ENCODE results near the gene DUSP22. TPM values are rescaled to one million over a fixed set of nuclear protein-coding genes. Genes with fewer than 3 reads are reported as not detected.

The DUSP22 gene
- total RNA-seq, 1 donor from 2014 or later = 23.7 TPM

- DNase-seq = no peak
Observed at GRCh38 chr6:381742-382461, 89.6 kb downstream of the DUSP22 start.

GRCh38 chr6:382883-383810 lies 90.9 kb downstream of the DUSP22 start:
- no peak for DNase-seq

DNA sequence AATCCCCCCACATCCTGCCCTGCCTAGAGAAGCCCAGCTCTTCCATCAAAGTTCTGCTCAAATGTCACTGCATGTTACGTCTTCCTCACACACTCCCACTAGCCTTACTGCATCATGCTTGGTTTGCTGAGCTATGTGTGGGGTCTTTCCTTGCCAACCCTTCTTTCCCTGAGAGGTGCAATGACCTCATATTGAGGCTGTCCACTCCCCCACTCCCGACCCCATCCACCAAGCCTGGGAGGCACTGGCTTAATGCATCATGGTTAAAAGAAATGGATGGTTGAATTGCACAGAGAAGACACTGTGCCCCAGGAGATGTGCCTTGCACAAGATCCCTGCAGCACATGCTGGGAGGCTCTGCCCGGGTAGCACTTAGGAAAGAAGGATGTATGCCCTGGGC lies 91.6 kb downstream of the DUSP22 start:
- DNase-seq = no peak

DNA sequence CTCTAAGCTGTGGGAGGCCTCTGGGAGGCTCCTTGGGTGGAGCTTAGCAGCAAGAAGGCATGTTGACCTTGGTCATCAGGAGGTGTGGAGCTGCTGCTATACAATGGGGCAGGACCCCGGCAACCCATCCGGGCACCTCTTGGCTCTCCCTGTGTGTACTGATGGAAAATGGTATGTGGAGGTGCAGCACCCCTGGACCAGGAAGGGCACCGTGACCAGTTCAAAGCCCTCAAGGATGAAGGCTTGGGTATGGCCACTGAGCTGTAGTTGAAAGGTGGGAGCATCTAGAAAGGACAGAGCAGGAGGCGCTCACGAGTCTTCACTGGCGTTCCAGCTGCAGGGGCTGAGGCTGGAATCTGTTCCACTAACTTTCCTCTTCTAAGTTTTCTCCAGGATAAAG lies 92.6 kb downstream of the DUSP22 start:
- no peak for DNase-seq

DNA sequence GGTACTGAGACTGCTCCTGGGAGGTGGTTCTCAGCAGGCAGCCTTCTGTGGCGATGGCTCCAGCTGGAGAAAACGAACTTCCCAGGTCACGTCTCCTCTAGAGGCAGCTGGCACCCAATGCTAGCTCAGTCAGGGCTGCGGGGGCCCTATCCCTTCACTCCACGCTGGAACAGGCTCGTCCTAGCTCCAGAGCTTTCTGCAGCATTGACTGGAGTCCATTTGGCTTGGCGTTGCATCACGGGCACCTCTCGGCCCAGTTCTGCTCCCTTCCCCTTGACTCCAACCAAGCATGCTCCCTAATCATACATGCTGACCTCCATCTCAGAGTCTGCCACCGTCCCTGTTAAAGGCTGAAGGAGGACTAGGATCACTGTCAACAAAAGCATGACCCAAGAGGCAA lies 93.3 kb downstream of the DUSP22 start:
- no peak for DNase-seq

GRCh38 chr6:386688-387266 lies 94.5 kb downstream of the DUSP22 start:
- DNase-seq = no peak

- no peak for DNase-seq
Observed at GRCh38 chr6:387293-387741, 95.0 kb downstream of the DUSP22 start.

DNA sequence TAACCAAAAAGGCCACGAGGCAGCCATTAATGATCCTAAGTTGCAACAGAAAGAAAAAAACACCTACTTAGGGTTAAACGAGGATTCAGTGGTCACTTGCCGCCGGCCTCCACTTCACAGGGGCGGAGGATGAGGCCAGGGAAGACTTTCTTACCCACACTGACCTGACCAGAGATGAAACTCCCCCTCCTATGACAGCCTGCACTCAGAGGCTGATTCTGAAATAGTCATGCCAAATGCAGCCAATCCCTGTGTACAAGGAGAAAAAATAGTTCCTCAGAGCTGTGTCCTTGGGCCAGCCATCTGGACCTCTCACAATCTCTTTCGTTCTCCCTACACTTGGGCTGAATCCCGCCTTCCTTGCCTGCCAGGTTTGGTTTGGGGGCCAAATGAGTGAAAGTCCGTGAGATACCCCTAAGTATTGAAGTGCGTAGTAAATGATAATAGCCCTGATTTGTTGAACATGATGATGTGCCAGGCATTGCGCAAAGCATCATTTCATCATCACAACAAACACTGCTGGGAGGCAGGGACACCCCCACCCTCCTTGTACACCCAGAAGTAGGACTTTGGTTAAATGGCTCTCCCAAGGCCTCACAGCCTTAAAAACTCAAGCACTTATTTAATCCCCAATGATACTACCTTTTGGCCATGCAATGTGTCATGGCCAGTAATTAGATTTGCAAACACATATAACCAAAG lies 96.1 kb downstream of the DUSP22 start:
- no peak for DNase-seq

- DNase-seq = no peak
Observed at GRCh38 chr6:389143-389542, 96.9 kb downstream of the DUSP22 start.

- DNase-seq = no peak
Observed at GRCh38 chr6:389622-390021, 97.3 kb downstream of the DUSP22 start.

DNA sequence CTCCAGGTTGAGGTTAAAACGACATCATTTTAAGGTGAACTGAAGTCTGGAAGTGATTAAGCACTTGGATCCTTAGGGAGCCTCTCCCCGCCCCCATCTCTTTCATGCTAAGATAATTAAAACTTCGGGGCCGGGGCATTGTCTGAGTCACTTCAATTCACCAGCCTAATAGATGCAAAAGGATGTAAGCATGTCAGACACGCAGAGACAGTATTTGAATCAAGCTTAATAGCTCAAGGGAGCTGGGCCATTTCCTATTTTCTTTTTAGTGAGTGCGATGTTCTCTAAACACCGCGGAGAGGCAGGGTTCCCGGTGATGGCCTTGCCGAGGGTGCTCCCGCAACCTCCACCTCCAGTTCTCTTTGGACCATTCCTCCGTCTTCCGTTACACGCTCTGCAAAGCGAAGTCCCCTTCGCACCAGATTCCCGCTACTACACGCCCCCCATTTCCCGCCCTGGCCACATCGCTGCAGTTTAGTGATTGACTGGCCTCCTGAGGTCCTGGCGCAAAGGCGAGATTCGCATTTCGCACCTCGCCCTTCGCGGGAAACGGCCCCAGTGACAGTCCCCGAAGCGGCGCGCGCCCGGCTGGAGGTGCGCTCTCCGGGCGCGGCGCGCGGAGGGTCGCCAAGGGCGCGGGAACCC lies 98.7 kb downstream of the DUSP22 start:
- no peak for DNase-seq

- DNase-seq = no peak
Observed at GRCh38 chr6:391559-392440, 99.5 kb downstream of the DUSP22 start, which contains the start of gene IRF4. IRF4 (plus strand) TSS chr6:391752; CDS start chr6:393153, 1,401 bp downstream.

DNA sequence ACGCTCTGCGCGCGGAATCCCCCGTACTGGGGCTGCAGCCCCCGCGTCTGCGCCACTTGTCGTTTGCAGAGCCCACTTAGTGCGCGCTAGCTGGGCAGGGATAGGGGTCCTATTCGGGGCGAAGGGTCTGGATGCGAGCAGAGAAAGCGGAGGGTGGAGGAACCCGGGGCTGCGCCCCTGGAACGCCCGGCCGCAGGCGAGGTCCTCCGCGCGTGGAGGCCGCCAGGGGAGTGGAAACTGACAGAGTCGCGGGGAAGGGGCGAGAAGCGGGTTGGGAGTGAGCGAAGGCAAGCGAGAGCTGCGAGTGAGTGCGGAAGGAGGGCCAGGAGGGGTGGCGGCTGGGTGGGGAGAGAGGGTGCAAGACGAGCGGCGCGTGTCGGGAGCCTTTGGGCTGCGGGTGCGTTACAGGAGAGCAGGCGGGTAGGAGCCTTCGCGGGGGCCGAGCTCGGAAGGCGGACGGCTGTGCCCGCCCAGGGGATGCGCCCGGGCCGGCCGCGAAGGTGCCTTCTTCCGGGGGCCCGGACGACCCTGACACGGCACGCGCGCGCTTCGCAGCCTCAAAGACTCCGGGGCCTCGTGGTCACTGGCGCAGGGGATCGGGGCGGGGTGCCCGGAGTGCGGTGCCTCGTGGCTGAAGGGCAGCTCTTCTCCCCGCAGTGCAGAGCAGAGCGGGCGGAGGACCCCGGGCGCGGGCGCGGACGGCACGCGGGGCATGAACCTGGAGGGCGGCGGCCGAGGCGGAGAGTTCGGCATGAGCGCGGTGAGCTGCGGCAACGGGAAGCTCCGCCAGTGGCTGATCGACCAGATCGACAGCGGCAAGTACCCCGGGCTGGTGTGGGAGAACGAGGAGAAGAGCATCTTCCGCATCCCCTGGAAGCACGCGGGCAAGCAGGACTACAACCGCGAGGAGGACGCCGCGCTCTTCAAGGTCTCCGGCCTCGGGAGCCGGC lies 100.4 kb downstream of the DUSP22 start:
- DNase-seq = no peak

DNA sequence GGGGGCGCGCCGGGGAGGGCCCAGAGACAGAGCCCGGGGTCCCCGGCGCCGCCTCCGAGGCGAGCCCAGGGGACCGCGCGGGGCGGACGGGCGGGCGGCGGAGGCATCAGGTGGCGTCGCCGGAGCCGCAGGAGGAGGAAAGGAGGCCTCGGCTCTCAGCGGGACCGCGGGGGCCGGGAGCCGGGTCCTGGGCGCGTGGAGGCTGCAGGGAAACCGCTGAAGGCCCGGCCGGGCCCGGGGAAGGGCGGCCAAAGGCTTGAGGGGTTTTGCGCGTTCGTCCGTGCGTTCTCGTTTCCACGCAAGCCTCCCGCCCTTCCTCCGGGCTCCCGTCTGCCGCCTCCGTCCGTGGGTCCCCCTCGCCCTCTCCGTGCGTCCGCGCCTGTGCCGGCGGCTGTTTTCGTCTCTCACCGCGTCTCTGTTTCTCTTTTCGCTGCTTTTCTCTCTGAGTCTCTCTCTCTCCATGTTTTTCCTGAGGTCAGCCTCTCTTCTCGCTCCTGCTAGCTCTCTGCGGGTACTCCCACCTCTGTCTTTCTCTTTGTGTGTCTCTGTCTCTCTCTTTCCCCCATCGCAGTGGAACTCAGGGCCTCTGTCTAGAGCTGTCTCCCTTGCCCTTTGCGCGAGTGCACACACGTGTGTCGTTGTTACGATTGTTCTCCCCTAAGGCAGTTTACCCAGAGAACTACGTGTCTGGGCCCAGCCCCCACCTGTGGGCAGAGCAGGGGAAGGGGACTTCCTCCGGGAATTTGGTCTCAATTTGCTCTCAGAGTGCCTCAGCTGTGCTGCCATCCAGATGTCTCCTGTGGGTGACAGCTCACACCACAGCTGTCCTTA lies 101.3 kb downstream of the DUSP22 start:
- DNase-seq = no peak

- no peak for DNase-seq
Observed at GRCh38 chr6:394641-395289, 102.5 kb downstream of the DUSP22 start.

- DNase-seq = no peak
Observed at GRCh38 chr6:395432-396125, 103.3 kb downstream of the DUSP22 start.

DNA sequence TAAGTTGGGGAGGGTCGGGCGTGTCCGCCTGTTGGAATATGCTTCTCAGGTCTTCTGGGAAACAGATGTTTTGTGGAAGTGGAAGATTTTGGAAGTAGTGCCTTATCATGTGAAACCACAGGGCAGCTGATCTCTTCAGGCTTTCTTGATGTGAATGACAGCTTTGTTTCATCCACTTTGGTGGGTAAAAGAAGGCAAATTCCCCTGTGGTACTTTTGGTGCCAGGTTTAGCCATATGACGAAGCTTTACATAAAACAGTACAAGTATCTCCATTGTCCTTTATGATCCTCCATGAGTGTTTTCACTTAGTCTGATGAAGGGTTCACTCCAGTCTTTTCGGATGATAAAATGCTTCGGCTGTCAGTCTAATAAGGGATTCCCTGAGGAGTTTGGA lies 103.8 kb downstream of the DUSP22 start:
- no peak for DNase-seq

DNA sequence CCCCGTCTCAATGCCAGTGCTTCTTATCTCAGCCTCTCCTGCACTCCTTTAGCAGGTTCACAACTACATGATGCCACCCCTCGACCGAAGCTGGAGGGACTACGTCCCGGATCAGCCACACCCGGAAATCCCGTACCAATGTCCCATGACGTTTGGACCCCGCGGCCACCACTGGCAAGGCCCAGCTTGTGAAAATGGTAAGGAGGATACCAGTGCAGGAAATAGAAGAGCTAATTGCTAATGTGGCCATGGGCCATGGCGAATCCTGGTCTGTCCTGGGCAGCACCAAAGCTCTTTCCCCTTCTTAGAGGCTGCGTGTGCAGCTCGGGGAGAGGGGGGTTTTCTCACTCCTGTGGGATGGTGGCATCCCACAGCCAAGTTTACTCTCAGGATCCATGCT lies 104.8 kb downstream of the DUSP22 start:
- no peak for DNase-seq
